A673 (cell line): ENCODE data around the gene PVR. TPM values are rescaled to one million over a fixed set of nuclear protein-coding genes. Genes with fewer than 3 reads are reported as not detected.

Experiments used
- BruUV-seq: library from RNA; stranded (reverse); fragments of 400-500 nt; replicated peaks from 2 replicates; lab custom pipeline; 2021; lab: Mats Ljungman, UMichigan
- CTCF ChIA-PET: fragments of 300-600 bp; sonication (Branson Sonifier 250); formaldehyde crosslinking; loops from one replicate; lab custom pipeline; 2022; ENCODE audit warnings: antibody characterized with exemption; lab: Charles Lee
- POLR2A ChIA-PET: fragments of 300-600 bp; sonication (Branson Sonifier 250); formaldehyde crosslinking; loops from one replicate; lab custom pipeline; 2022; ENCODE audit warnings: antibody characterized with exemption; ENCODE audit not compliant: low non-redundant PET; lab: Charles Lee
- DNase-seq: peaks from one replicate; pipeline ENCODE4 v3.0.0-alpha.2; 2015; ENCODE audit warnings: low spot score
- H3K27ac ChIP-seq: fragments of 200-600 bp; sonication (generic); 2 replicates; pipeline ENCODE4 v1.5.1; 2016; ENCODE audit warnings: mixed run types, low read depth, mild to moderate bottlenecking, mixed read lengths, antibody characterized with exemption, low read length; ENCODE audit not compliant: poor library complexity, severe bottlenecking
- H3K27me3 ChIP-seq: fragments of 200-600 bp; sonication (generic); replicated peaks from 2 replicates; pipeline ENCODE4 v1.6.1; 2017; ENCODE audit warnings: mixed run types, low read depth, mild to moderate bottlenecking, mixed read lengths, antibody characterized with exemption, low read length; ENCODE audit not compliant: insufficient read depth, poor library complexity
- H3K36me3 ChIP-seq: fragments of 200-600 bp; sonication (generic); 2 replicates; pipeline ENCODE4 v1.6.1; 2016; ENCODE audit warnings: mixed run types, mild to moderate bottlenecking, mixed read lengths, antibody characterized with exemption, low read length; ENCODE audit not compliant: insufficient read depth, poor library complexity, severe bottlenecking
- H3K4me1 ChIP-seq: fragments of 200-600 bp; sonication (generic); 2 replicates; pipeline ENCODE4 v1.6.1; 2017; ENCODE audit warnings: mixed run types, mild to moderate bottlenecking, mixed read lengths, antibody characterized with exemption, low read length; ENCODE audit not compliant: insufficient read depth, poor library complexity, severe bottlenecking
- H3K4me3 ChIP-seq: fragments of 200-600 bp; sonication (generic); 2 replicates; pipeline ENCODE4 v1.5.1; 2016; ENCODE audit warnings: low read depth, mixed run types, mild to moderate bottlenecking, mixed read lengths, low read length; ENCODE audit not compliant: poor library complexity, severe bottlenecking
- H3K9me3 ChIP-seq: fragments of 200-600 bp; sonication (generic); 2 replicates; pipeline ENCODE4 v1.6.1; 2016; ENCODE audit warnings: mixed run types, low read depth, mild to moderate bottlenecking, mixed read lengths, antibody characterized with exemption, low read length; ENCODE audit not compliant: poor library complexity, severe bottlenecking
- EZH2 ChIP-seq: fragments of 200-600 bp; sonication (generic); IDR thresholded peaks from 2 replicates; pipeline ENCODE4 v1.6.1; 2017; ENCODE audit warnings: borderline replicate concordance, low read depth, mild to moderate bottlenecking, mixed read lengths, antibody characterized with exemption, low read length; ENCODE audit not compliant: poor library complexity, severe bottlenecking
- intact Hi-C: fragments of 100-400 bp; cut with micrococcal nuclease; formaldehyde crosslinking; loops from one replicate; pipeline ENCODE4 v1.10.0; 2022; ENCODE audit not compliant: unreplicated experiment
- total RNA-seq: library from RNA; stranded (reverse); gene quantifications from 2 replicates; pipeline ENCODE4 v1.2.3, GENCODE V29; 2021
- TF ChIP-seq, protein P1 (sequence below): fragments of 300-800, 200-600 bp; sonication (generic); conservative IDR thresholded peaks from 2 replicates; pipeline ENCODE4 v1.5.1; 2017; ENCODE audit warnings: low read depth, mild to moderate bottlenecking, antibody characterized with exemption, low read length, moderate library complexity, mixed read lengths

The PVR gene
- total RNA-seq, 1 experiment from 2014 or later = 29.5 TPM

DNA sequence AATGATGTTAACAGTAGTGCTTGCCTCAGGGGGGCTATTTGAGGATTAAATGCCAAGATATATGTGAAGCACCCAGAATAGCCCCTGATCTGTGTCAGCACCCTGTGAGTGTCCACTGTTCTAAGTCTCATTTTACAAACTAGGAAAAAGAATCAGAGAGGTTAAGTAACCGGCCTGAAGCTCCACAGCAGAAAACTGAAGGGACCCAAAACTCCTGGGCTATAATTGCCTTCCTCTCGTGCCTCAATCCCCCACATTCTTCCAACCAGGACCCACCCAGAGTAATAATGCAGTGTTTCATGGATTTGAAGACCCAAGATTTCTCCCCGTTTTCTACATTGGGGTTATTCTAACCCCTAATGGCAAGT, 2.3 kb downstream of the PVR start:
- DNase-seq = no peak
- ChIA-PET POLR2A (no interaction called here), CTCF (no interaction called here)
- Histone ChIP-seq H3K27me3 (no peaks in the 10 kb centered on the region), H3K4me3 (no peak overlapping the region), H3K9me3 (no peaks in the 10 kb centered on the region), H3K36me3 (peaks cover 16% of the 10 kb centered on the region), H3K27ac (no peak overlapping the region), H3K4me1 (no peaks in the 10 kb centered on the region)
- TSS peak; percentile 47 for BruUV-seq
- TF ChIP-seq, protein P1, sequence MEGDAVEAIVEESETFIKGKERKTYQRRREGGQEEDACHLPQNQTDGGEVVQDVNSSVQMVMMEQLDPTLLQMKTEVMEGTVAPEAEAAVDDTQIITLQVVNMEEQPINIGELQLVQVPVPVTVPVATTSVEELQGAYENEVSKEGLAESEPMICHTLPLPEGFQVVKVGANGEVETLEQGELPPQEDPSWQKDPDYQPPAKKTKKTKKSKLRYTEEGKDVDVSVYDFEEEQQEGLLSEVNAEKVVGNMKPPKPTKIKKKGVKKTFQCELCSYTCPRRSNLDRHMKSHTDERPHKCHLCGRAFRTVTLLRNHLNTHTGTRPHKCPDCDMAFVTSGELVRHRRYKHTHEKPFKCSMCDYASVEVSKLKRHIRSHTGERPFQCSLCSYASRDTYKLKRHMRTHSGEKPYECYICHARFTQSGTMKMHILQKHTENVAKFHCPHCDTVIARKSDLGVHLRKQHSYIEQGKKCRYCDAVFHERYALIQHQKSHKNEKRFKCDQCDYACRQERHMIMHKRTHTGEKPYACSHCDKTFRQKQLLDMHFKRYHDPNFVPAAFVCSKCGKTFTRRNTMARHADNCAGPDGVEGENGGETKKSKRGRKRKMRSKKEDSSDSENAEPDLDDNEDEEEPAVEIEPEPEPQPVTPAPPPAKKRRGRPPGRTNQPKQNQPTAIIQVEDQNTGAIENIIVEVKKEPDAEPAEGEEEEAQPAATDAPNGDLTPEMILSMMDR = no peak
- no peak for TF ChIP-seq EZH2
- intact Hi-C loops = no loop called here

DNA sequence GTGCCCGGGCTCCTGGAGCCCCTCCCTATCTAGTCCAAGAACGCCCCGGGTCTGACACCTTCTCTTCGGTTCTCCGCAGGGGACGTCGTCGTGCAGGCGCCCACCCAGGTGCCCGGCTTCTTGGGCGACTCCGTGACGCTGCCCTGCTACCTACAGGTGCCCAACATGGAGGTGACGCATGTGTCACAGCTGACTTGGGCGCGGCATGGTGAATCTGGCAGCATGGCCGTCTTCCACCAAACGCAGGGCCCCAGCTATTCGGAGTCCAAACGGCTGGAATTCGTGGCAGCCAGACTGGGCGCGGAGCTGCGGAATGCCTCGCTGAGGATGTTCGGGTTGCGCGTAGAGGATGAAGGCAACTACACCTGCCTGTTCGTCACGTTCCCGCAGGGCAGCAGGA, 3.4 kb downstream of the PVR start:
- DNase-seq = no peak
- Histone ChIP-seq H3K27me3 (no peaks in the 10 kb centered on the region), H3K27ac (no peak overlapping the region), H3K4me3 (no peak overlapping the region), H3K4me1 (no peaks in the 10 kb centered on the region), H3K36me3 (peaks cover 21% of the 10 kb centered on the region), H3K9me3 (no peaks in the 10 kb centered on the region)
- BruUV-seq = no TSS peak
- ChIA-PET CTCF (no interaction called here), POLR2A (no interaction called here)
- TF ChIP-seq, protein P1 = no peak
- no peak for TF ChIP-seq EZH2
- intact Hi-C loops = no loop called here

DNA sequence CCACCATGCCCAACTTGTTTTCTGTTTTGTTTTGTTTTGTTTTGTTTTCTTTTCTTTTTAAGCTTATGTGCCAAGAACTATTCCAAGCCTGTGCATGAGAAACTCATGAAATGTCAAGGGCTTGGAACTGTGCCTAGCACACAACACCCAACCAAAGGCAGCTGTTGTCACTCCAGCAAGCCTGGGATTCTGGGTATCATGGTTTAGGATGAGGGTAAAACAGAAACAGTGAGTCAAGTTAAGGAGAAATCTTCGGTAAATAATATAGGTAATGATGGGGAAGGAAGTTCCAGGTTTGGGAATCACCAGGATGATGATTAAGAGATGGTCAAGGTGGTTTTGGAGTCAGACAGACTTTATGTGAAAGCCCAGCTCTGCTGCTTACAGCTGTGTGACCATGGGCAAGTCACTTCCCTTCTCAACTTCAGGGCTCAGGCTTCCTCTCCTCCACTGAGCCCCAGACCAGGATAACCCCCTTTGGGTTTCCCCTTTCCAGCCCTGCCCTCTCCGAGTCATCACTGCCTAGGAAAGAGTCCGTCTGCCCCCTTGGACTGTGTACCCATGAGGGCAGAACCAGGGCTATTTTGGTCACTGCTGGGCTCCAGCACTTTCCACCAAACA, 5.0 kb downstream of the PVR start:
- POLR2A ChIA-PET = no interaction called here
- peaks cover 31% of the 10 kb centered on the region for H3K36me3 ChIP-seq
- no peak overlapping the region for H3K4me3 ChIP-seq
- H3K27ac ChIP-seq = no peak overlapping the region
- intact Hi-C loops = no loop called here
- no TSS peak for BruUV-seq
- no peaks in the 10 kb centered on the region for H3K9me3 ChIP-seq
- H3K4me1 ChIP-seq = no peaks in the 10 kb centered on the region
- DNase-seq = no peak
- no peaks in the 10 kb centered on the region for H3K27me3 ChIP-seq
- CTCF ChIA-PET = interaction anchor here (1.3 kb wide), 1 partner anchor 8 kb away, joined by 3 read pairs; no protein-coding TSS in a partner anchor
- TF ChIP-seq, protein P1 = no peak
- TF ChIP-seq EZH2 = no peak
